Endothelial cell of umbilical vein (primary cell): ENCODE data around the gene EPS8. TPM values are rescaled to one million over a fixed set of nuclear protein-coding genes. Genes with fewer than 3 reads are reported as not detected.

Experiments used
- BruUV-seq: library from RNA; stranded (reverse); fragments of 400-500 nt; replicated peaks from 2 replicates; lab custom pipeline; 2021; lab: Mats Ljungman, UMichigan
- CTCF ChIA-PET: fragments of 300-600, 350-600 bp; sonication (Branson Sonifier 250); formaldehyde crosslinking; loops from one replicate; lab custom pipeline; 2021; ENCODE audit warnings: antibody characterized with exemption, inconsistent platforms; lab: Charles Lee
- POLR2A ChIA-PET: fragments of 300-600, 350-600 bp; sonication (Branson Sonifier 250); formaldehyde crosslinking; loops from one replicate; lab custom pipeline; 2021; ENCODE audit warnings: antibody characterized with exemption, inconsistent platforms; lab: Charles Lee
- DNase-seq: peaks from one replicate; pipeline ENCODE4 v3.0.0-alpha.2; 2011; ENCODE audit warnings: low read depth, low spot score
- FAIRE-seq: peaks from 2 replicates; lab custom pipeline; 2011; peaks lifted over from hg19 to GRCh38; lab: Jason Lieb, UNC
- H2AFZ ChIP-seq: 2 replicates; pipeline ENCODE4 v1.6.0; 2012; ENCODE audit warnings: low read depth, low read length, control low read depth, inconsistent platforms
- H3K27ac ChIP-seq: 2 replicates; pipeline ENCODE4 v1.5.1; 2011; ENCODE audit warnings: low read depth, mild to moderate bottlenecking, control low read depth, low read length, moderate library complexity; ENCODE audit not compliant: insufficient read depth
- H3K27me3 ChIP-seq, 2 experiments: 2 replicates each; pipeline versions ENCODE4 v1.6.0 to v1.6.1; 2011; ENCODE audit warnings: low read length in 2 of 2, mixed read lengths in 1 of 2; ENCODE audit not compliant: control insufficient read depth in 2 of 2, insufficient read depth in 2 of 2
- H3K36me3 ChIP-seq, 2 experiments: 2 replicates in 1 of 2; 3 replicates in 1 of 2; pipeline ENCODE4 v1.5.1; 2011; ENCODE audit warnings: low read length in 2 of 2, mild to moderate bottlenecking in 1 of 2, moderate library complexity in 1 of 2; ENCODE audit not compliant: control insufficient read depth in 2 of 2, insufficient read depth in 2 of 2; ENCODE audit errors: extremely low read depth in 1 of 2
- H3K4me1 ChIP-seq: 3 replicates; pipeline ENCODE4 v1.5.1; 2011; ENCODE audit warnings: mild to moderate bottlenecking, low read length; ENCODE audit not compliant: control insufficient read depth, insufficient read depth; ENCODE audit errors: extremely low read depth
- H3K4me2 ChIP-seq: 2 replicates; pipeline ENCODE4 v1.6.1; 2011; ENCODE audit warnings: low read length, control low read depth, mixed read lengths; ENCODE audit not compliant: insufficient read depth
- H3K4me3 ChIP-seq, 3 experiments: fragments of 200-600 bp in 1 of 3; sonication (generic), shearing (Covaris generic) in 1 of 3; replicated peaks in 1 of 3; 2 replicates each; pipeline ENCODE4 v1.5.1; 2011 to 2016; ENCODE audit warnings: control low read depth in 3 of 3, low read length in 3 of 3, mild to moderate bottlenecking in 2 of 3, inconsistent platforms in 1 of 3, low read depth in 1 of 3, moderate library complexity in 1 of 3; ENCODE audit not compliant: insufficient read depth in 1 of 3
- H3K79me2 ChIP-seq: 2 replicates; pipeline ENCODE4 v1.6.0; 2012; ENCODE audit warnings: low read length, inconsistent platforms; ENCODE audit not compliant: control insufficient read depth, insufficient read depth
- H3K9ac ChIP-seq: replicated peaks from 2 replicates; pipeline ENCODE3; 2011; ENCODE audit warnings: low read length, control low read depth; ENCODE audit not compliant: insufficient read depth; ENCODE audit errors: extremely low read depth
- H3K9me1 ChIP-seq: replicated peaks from 3 replicates; pipeline ENCODE4 v1.6.0; 2011; ENCODE audit warnings: mild to moderate bottlenecking, low read length; ENCODE audit not compliant: control insufficient read depth, insufficient read depth; ENCODE audit errors: extremely low read depth
- H3K9me3 ChIP-seq: replicated peaks from 2 replicates; pipeline ENCODE4 v1.5.1; 2012; ENCODE audit warnings: low read length, inconsistent platforms; ENCODE audit not compliant: control insufficient read depth, insufficient read depth
- H4K20me1 ChIP-seq: replicated peaks from 2 replicates; pipeline ENCODE3; 2011; ENCODE audit warnings: mild to moderate bottlenecking, low read length; ENCODE audit not compliant: control insufficient read depth, insufficient read depth; ENCODE audit errors: extremely low read depth
- CTCF ChIP-seq, 2 donors: IDR thresholded peaks; 1 replicate in 1 of 2; 2 replicates in 1 of 2; pipeline ENCODE4 v1.5.1; 2011; ENCODE audit warnings: low read length in 2 of 2, mild to moderate bottlenecking in 2 of 2, moderate library complexity in 2 of 2, control low read depth in 1 of 2, inconsistent platforms in 1 of 2, low read depth in 1 of 2; ENCODE audit not compliant: insufficient read depth in 1 of 2; ENCODE audit errors: extremely low read depth in 1 of 2
- EZH2 ChIP-seq: IDR thresholded peaks from 2 replicates; pipeline ENCODE4 v1.6.1; 2012; ENCODE audit warnings: borderline replicate concordance, low read depth, mild to moderate bottlenecking, moderate library complexity, low read length, inconsistent platforms; ENCODE audit not compliant: severe bottlenecking
- FOS ChIP-seq: IDR thresholded peaks from 2 replicates; pipeline ENCODE4 v1.6.1; 2011; ENCODE audit warnings: mild to moderate bottlenecking, low read length, moderate library complexity, borderline replicate concordance; ENCODE audit not compliant: insufficient read depth
- GATA2 ChIP-seq: IDR thresholded peaks from 2 replicates; pipeline ENCODE4 v1.7.0; 2011; ENCODE audit warnings: low read depth, mild to moderate bottlenecking, moderate library complexity, mixed read lengths, low read length; ENCODE audit not compliant: insufficient read length, insufficient read depth
- JUN ChIP-seq: IDR thresholded peaks from 2 replicates; pipeline ENCODE4 v1.6.1; 2011; ENCODE audit warnings: borderline replicate concordance, low read depth; ENCODE audit not compliant: insufficient read length, insufficient read depth
- MAX ChIP-seq: IDR thresholded peaks from 2 replicates; pipeline ENCODE4 v1.6.1; 2011; ENCODE audit not compliant: insufficient read depth, insufficient read length
- MYC ChIP-seq: IDR thresholded peaks from one replicate; pipeline ENCODE4 v1.6.1; 2011; ENCODE audit warnings: mild to moderate bottlenecking, low read depth, low read length
- POLR2A ChIP-seq: IDR thresholded peaks from 2 replicates; pipeline ENCODE4 v1.6.1; 2012; ENCODE audit warnings: low read depth, mild to moderate bottlenecking, control low read depth, low read length
- POLR2AphosphoS5 ChIP-seq: IDR thresholded peaks from 2 replicates; pipeline ENCODE4 v1.6.1; 2012; ENCODE audit warnings: low read depth, mild to moderate bottlenecking, control low read depth, low read length, moderate library complexity; ENCODE audit not compliant: insufficient read depth
- dilution Hi-C: fragments of 300-500 bp; cut with MboI; formaldehyde crosslinking; loops from one replicate; pipeline ENCODE4 v1.15.0; 2019; ENCODE audit warnings: low sequenced_read_pairs; ENCODE audit not compliant: extremely low pct_ligation_motif_present
- intact Hi-C: fragments of 100-400 bp; cut with micrococcal nuclease; formaldehyde crosslinking; loops from one replicate; pipeline ENCODE4 v1.10.0; 2022
- polyA plus RNA-seq, 4 experiments: library from polyadenylated mRNA; depleted of rRNA in 3 of 4; stranded (reverse) in 3 of 4; unstranded in 1 of 4; fragments of >200 nt; gene quantifications; 2 replicates each; pipeline versions ENCODE4 v1.2.1 to v1.2.3, GENCODE V29; 2011 to 2012; ENCODE audit warnings: missing spikeins in 1 of 4
- total RNA-seq: library from RNA; stranded (reverse); gene quantifications from 2 replicates; pipeline ENCODE4 v1.2.3, GENCODE V29; 2021

Gene EPS8
- total and polyA plus RNA-seq, 2 donors (not counting 3 experiments of a cell fraction or from before 2014, with no cell fraction given): 8.4 to 11.9 TPM

GRCh38 chr12:15602051-15602672 is 187.0 kb downstream of the EPS8 start:
- POLR2A ChIA-PET: no interaction called here
- intact Hi-C loops: no loop called here
- FAIRE-seq: no peak

More at GRCh38 chr12:15602051-15602672, 187.0 kb downstream of the EPS8 start:
- Histone ChIP-seq H3K9me1 (no peaks in the 10 kb centered on the region), H3K9me3 (no peaks in the 10 kb centered on the region), H3K9ac (no peak overlapping the region), H3K4me3 (no peak overlapping the region), H2AFZ (no peak overlapping the region), H3K36me3 (no peaks in the 10 kb centered on the region), H3K27ac (no peak overlapping the region), H3K4me2 (no peak overlapping the region), H3K4me1 (peaks cover 18% of the 10 kb centered on the region), H3K27me3 (peaks cover 0 to 2% of the 10 kb centered on the region in 2 experiments), H3K79me2 (no peaks in the 10 kb centered on the region), H4K20me1 (no peaks in the 10 kb centered on the region)
- TF ChIP-seq FOS (no peak), GATA2 (no peak), MYC (no peak), MAX (no peak), JUN (no peak), POLR2A (no peak), POLR2AphosphoS5 (no peak), EZH2 (no peak), CTCF (IDR thresholded peaks at IDR 0.05; ENCODE audit: extremely low read depth in 1 of 2, insufficient read depth in 1 of 2, low read depth in 1 of 2, low read length in 2 of 2) (no peak)
- CTCF ChIA-PET: no interaction called here
- no peak for DNase-seq
- no TSS peak for BruUV-seq
- dilution Hi-C loops: no loop called here
